HL-60 (cell line): ENCODE results near the gene BSN.

ENCODE experiments used
- CTCF ChIP-seq: IDR thresholded peaks from one replicate; pipeline ENCODE4 v1.5.1; 2011; ENCODE audit warnings: low read length, control low read depth, inconsistent platforms; ENCODE audit not compliant: insufficient read depth
- SPI1 ChIP-seq: IDR thresholded peaks from 2 replicates; pipeline ENCODE4 v1.6.1; 2012; ENCODE audit warnings: low read depth, mild to moderate bottlenecking, borderline replicate concordance
- TF ChIP-seq, protein P1 (sequence below): IDR thresholded peaks from 2 replicates; pipeline ENCODE4 v1.6.1; 2012; ENCODE audit warnings: low read depth; ENCODE audit not compliant: insufficient replicate concordance

DNA sequence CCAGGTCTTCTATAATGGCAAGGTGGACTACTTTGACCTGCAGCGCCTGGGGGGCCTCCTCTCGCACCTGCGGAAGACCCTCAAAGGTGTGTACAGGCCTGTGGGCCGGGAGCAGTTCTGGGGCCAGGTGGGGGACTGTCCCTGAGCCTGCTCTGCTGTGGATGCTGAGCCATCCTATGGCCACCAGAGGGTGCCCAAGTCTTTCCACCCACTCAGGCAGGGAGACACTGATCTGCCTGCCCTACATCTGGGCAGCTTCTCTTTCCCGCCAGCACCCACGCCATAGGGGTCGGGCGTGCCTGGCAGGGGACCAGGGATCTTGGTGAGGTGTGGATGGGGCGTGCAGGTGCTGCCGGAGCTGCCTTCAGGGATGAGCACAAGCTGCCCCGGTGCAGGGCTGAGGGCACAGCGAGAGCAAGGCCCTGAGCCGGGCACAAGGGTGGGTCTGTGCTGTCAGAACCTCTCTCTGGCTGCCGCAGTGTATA is 149.2 kb downstream of the BSN start:
- TF ChIP-seq CTCF, result peak; percentile 94
- TF ChIP-seq, protein P1, sequence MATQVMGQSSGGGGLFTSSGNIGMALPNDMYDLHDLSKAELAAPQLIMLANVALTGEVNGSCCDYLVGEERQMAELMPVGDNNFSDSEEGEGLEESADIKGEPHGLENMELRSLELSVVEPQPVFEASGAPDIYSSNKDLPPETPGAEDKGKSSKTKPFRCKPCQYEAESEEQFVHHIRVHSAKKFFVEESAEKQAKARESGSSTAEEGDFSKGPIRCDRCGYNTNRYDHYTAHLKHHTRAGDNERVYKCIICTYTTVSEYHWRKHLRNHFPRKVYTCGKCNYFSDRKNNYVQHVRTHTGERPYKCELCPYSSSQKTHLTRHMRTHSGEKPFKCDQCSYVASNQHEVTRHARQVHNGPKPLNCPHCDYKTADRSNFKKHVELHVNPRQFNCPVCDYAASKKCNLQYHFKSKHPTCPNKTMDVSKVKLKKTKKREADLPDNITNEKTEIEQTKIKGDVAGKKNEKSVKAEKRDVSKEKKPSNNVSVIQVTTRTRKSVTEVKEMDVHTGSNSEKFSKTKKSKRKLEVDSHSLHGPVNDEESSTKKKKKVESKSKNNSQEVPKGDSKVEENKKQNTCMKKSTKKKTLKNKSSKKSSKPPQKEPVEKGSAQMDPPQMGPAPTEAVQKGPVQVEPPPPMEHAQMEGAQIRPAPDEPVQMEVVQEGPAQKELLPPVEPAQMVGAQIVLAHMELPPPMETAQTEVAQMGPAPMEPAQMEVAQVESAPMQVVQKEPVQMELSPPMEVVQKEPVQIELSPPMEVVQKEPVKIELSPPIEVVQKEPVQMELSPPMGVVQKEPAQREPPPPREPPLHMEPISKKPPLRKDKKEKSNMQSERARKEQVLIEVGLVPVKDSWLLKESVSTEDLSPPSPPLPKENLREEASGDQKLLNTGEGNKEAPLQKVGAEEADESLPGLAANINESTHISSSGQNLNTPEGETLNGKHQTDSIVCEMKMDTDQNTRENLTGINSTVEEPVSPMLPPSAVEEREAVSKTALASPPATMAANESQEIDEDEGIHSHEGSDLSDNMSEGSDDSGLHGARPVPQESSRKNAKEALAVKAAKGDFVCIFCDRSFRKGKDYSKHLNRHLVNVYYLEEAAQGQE, result no peak
- TF ChIP-seq SPI1, result no peak
